ENCODE results near the gene TMBIM4. TPM values are rescaled to one million over a fixed set of nuclear protein-coding genes. Genes with fewer than 3 reads are reported as not detected.

TMBIM4 gene
- total and polyA plus RNA-seq, 2 experiments from 2014 or later = 59.6 to 63.6 TPM

GRCh38 chr12:66090157-66090556, 79.6 kb downstream of the TMBIM4 start:
- DNase-seq (ENCODE audit: low spot score) (no peak), ATAC-seq (no peak)
- TF ChIP-seq ZNF114 (CRISPR knock-in tag; IDR thresholded peaks at IDR 0.05) = no peak
- no peak for TF ChIP-seq ZNF331 (CRISPR knock-in tag; IDR thresholded peaks at IDR 0.05; ENCODE audit: low read depth)
- no peak for TF ChIP-seq EZH2phosphoT487 (IDR thresholded peaks at IDR 0.05; ENCODE audit: unreplicated experiment)
- TF ChIP-seq EZH2 (IDR thresholded peaks at IDR 0.05; ENCODE audit: low read depth, unreplicated experiment) = no peak
- no peak for TF ChIP-seq ETS1 (IDR thresholded peaks at IDR 0.05)
- no peak for TF ChIP-seq CREB1 (CRISPR knock-in tag; IDR thresholded peaks at IDR 0.05; ENCODE audit: low read depth)
- TF ChIP-seq STAT1 (IDR thresholded peaks at IDR 0.05; ENCODE audit: unreplicated experiment) = no peak
- TF ChIP-seq JUNB (IDR thresholded peaks at IDR 0.05; ENCODE audit: unreplicated experiment) = no peak
- TF ChIP-seq ZNF462 (CRISPR knock-in tag; IDR thresholded peaks at IDR 0.05) = no peak
- no peak for TF ChIP-seq NANOG (IDR thresholded peaks at IDR 0.05; ENCODE audit: borderline replicate concordance)
- no peak for TF ChIP-seq CTCF (conservative IDR thresholded peaks at IDR 0.05; ENCODE audit: low read depth in 2 of 2)
- TF ChIP-seq REST (IDR thresholded peaks at IDR 0.05; ENCODE audit: unreplicated experiment) = no peak
- no peak for TF ChIP-seq POLR2AphosphoS5 (IDR thresholded peaks at IDR 0.05; ENCODE audit: low read depth)
- Histone ChIP-seq H3K4me3 (no peak overlapping the region), H3K4me1 (ENCODE audit: insufficient read depth) (0 out of 2 replicates have a peak, but pooled peaks cover 3% of the 10 kb centered on the region), H3K79me2 (replicated peaks; ENCODE audit: insufficient read depth) (no peaks in the 10 kb centered on the region), H3K4me2 (no peak overlapping the region), H3K27me3 (ENCODE audit: insufficient read depth) (no peaks in the 10 kb centered on the region), H4K20me1 (replicated peaks; ENCODE audit: insufficient read depth) (no peaks in the 10 kb centered on the region), H2AFZ (peak overlapping the region; percentile 66; the same call in 1 of the 2 replicates), H3K36me3 (ENCODE audit: insufficient read depth) (no peaks in the 10 kb centered on the region), H3F3A (replicated peaks; ENCODE audit: low read depth) (no peaks in the 10 kb centered on the region), H3K9me2 (ENCODE audit: insufficient read depth) (no peaks in the 10 kb centered on the region), H3K27ac (ENCODE audit: low read depth) (no peak overlapping the region)
- Mint-ChIP-seq H3K36me3 (ENCODE audit: low read depth) (no peaks in the 10 kb centered on the region), H3K9me3 (no peaks in the 10 kb centered on the region), H3K27ac (no peak overlapping the region), H3K4me1 (peaks cover 7% of the 10 kb centered on the region), H3K27me3 (ENCODE audit: insufficient read depth, low read depth, poor library complexity) (peaks cover 2% of the 10 kb centered on the region), H3K4me3 (no peak overlapping the region)
